NOMO-1 treated with DMSO at 0.1 percent for 48 hours (cell line): ENCODE data around the gene IGFLR1.

Source experiments
- DNase-seq: peaks from one replicate; lab custom pipeline; 2025; ENCODE audit not compliant: unreplicated experiment; lab: John Stamatoyannopoulos, UW

The IGFLR1 gene

GRCh38 chr19:35742121-35742724 is at the start of gene IGFLR1:
IGFLR1 (minus strand) TSS chr19:35742452; CDS start chr19:35741180, 1,272 bp downstream.
- DNase-seq = peak; percentile 62

GRCh38 chr19:35791814-35792279 is 49.6 kb upstream of the IGFLR1 start:
- DNase-seq = no peak

GRCh38 chr19:35790981-35791813 is 48.9 kb upstream of the IGFLR1 start:
- no peak for DNase-seq

- DNase-seq = no peak
These were observed 48.0 kb upstream of the IGFLR1 start for GRCh38 chr19:35789978-35790944.

GRCh38 chr19:35789195-35789977 is 47.1 kb upstream of the IGFLR1 start:
- no peak for DNase-seq

- no peak for DNase-seq
These were observed 46.1 kb upstream of the IGFLR1 start for GRCh38 chr19:35788205-35788960.

- no peak for DNase-seq
These were observed 45.1 kb upstream of the IGFLR1 start for GRCh38 chr19:35787227-35787799.

- DNase-seq = no peak
These were observed 44.3 kb upstream of the IGFLR1 start for GRCh38 chr19:35786299-35787160.

- DNase-seq = no peak
These were observed 43.0 kb upstream of the IGFLR1 start for GRCh38 chr19:35785339-35785627.

GRCh38 chr19:35784503-35785338 is 42.5 kb upstream of the IGFLR1 start:
- no peak for DNase-seq

- DNase-seq = no peak
These were observed 41.5 kb upstream of the IGFLR1 start for GRCh38 chr19:35783469-35784434.

GRCh38 chr19:35782589-35782988 is 40.3 kb upstream of the IGFLR1 start:
- no peak for DNase-seq

GRCh38 chr19:35781650-35782049 is 39.4 kb upstream of the IGFLR1 start:
- no peak for DNase-seq

- DNase-seq = no peak
These were observed 38.5 kb upstream of the IGFLR1 start for GRCh38 chr19:35780717-35781116.

- DNase-seq = no peak
These were observed 37.8 kb upstream of the IGFLR1 start for GRCh38 chr19:35780058-35780457.

- DNase-seq = no peak
These were observed 36.8 kb upstream of the IGFLR1 start for GRCh38 chr19:35779033-35779432.

GRCh38 chr19:35777961-35778360 is 35.7 kb upstream of the IGFLR1 start:
- no peak for DNase-seq
